HCEC 1CT (cell line): Measurements from ENCODE around the gene TFDP2.
"Not testable (repeated sequence)": the region's sequence is repeated elsewhere in the genome, so short reads cannot be mapped to it uniquely, and the experiment has no call there.

ENCODE experiments used
- DNase-seq: peaks from one replicate; pipeline ENCODE4 v3.0.0-alpha.2; 2017

Gene TFDP2

DNA sequence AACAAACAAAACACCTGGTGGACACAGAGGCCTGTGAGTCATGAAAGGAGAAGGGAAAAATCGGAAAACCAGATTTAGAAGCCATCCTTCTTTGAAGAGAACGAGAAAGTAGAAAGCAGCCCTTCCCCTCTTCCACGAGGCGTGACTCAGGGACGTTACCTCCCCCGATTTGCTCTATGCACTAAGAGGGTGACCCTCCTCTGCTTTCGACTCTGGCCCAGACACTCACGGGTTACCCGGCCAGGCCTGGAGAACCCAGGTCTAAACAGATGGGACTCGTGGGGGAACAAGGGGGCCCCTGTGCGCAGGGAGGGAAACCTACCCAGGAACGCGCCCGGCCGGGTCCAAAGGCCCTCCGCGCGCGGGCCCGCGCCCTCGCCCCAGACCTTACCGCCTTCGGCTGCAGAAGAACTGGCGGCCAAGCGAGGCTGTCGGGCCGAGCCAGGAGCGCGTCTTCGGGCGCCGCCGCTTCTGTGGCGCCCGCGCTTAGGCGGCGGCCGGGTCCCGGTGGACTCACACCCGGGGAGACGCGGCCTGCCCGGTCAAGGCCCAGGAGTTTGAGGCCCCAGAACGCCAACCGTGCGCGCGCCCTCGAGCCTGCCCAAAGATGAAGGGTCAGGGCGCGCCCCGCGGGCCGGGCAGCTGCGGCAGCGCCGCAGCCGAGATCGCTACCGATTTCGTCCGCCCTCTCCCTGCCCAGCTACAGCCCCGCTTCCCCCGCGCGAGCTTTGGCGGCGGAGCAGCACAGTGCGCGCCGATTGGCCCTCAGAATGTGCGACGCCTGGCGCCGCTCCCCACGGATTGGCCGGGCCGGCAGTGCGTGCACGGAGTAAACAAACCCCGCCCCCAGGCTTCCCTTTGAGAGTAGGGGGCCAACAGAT is at the start of gene TFDP2:
TFDP2 (minus strand) TSS at position 753 of the 881 bp plus-strand sequence. CDS start 47,795 bp downstream, outside the sequence.
- DNase-seq: peak; percentile 85

DNA sequence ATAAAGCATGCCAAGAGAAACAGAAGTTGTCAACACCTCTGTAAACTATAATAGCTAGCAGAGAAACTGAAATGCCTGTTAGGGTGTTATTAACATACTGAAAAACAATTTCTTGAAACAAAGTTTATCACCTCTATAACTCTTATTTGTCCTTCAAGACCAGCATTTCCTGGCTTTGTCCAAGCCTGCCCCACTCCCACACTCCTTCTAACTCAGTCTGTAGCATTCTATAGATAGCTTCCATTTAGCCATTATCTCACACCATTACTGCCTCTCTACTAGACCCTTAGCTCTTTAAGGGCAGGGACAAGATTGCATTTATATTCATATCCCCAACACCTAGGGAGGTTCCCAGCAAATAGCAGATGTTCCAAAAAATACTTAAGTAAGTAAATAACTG is 39.5 kb upstream of the TFDP2 start:
- no peak for DNase-seq

- DNase-seq: peak; percentile 38
Observed at GRCh38 chr3:142180761-142181362, 31.5 kb upstream of the TFDP2 start.

GRCh38 chr3:142175478-142175877 is 26.1 kb upstream of the TFDP2 start:
- DNase-seq: no peak

DNA sequence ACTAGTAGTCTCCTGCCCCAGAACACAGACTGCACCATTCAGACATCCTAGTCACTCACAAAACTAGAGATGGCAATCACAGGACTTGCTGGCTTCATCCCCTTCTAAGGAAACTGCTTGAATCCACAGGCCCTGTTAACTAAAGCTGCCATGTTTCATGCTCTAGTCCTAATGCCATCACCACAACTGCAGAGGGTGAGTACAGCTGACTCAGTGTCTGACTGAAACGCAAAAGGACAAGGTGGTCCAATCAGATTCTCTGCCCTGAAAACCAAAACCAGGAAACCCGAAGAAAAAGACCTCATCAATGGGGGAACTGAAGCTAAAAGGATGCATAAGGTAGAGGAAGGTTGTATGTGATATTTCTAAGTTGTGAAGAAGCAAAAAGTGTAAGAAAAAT is 25.2 kb upstream of the TFDP2 start:
- DNase-seq: no peak

GRCh38 chr3:142168514-142168913 is 19.2 kb upstream of the TFDP2 start:
- DNase-seq: no peak

DNA sequence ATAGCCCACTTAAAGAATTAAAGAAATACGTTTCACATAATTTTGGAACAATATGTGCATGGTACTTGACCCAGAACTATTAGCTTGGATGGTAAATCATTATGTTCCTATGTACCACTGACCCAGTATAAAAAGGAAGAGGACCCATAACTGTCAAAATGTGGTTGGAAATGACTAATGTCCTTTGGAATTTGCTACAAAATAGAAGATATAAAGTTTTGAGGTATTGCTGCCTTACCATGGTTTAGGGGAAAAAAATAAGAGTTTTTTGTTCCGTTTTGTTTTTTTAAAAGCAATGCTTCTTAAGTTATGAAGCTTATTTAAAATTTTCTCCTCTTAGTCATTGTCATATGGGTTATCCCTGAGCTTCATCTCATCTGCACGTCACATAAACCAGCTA is 15.8 kb upstream of the TFDP2 start:
- DNase-seq: peak; percentile 26

GRCh38 chr3:142159083-142159740 is 9.9 kb upstream of the TFDP2 start:
- DNase-seq: no peak

DNA sequence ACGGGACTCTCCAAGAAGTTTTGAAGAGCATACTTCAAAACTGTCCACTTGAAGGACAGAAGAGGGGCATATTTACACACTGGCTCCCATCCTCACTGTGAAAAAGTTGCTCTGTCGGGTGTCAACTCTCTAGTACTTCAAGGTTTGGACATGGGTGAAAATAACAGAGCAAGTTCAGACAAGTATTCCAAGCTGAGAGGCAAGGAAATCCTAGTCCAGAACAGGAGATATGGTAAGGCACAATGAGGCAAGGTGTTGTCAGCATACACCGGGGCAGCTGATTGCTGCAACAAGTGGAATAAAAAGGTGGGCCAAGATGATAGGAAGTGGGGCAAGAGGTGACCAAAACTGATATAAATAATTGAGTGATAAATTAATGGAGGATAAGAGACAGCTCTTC is 4.8 kb upstream of the TFDP2 start:
- DNase-seq: no peak

GRCh38 chr3:142152384-142152783 is 3.0 kb upstream of the TFDP2 start:
- DNase-seq: no peak

GRCh38 chr3:142151828-142152227 is 2.5 kb upstream of the TFDP2 start:
- DNase-seq: no peak

DNA sequence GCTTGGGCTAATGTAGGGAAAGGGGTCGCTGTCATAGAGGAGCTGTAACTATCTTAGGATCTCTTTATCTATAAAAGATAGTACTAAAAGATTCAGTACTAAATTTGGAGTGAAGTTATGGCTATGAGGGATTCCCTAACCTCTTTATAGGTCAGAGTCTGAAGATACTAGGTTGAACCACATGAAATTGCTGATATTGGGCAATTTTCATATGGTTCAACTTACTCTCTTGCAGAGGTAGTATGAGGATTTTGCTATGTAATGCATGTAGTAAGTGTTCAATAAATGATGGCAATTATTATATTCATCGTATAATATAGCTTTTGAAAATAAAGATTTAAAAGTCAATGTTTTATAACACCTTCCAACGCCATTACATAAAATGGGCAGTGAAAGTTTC is 1.9 kb upstream of the TFDP2 start:
- no peak for DNase-seq

GRCh38 chr3:142150271-142150670 is 927 bp upstream of the TFDP2 start:
- DNase-seq: no peak

DNA sequence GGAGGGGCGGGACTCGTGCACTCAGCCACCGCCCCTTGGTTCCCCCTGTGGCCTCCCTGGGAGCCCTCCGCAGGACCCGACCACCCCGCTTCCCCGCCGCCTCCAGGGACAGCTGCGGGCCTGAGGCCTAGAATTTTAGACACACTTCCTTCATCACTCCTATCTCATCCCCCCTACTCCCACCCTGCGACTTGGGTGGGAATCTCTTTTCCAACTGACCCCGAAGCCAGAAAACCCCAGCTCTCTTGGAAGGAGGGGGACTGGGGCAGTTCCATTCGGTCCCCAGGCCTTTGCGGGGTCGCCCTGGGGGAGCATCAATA is 289 bp upstream of the TFDP2 start:
- no peak for DNase-seq

DNA sequence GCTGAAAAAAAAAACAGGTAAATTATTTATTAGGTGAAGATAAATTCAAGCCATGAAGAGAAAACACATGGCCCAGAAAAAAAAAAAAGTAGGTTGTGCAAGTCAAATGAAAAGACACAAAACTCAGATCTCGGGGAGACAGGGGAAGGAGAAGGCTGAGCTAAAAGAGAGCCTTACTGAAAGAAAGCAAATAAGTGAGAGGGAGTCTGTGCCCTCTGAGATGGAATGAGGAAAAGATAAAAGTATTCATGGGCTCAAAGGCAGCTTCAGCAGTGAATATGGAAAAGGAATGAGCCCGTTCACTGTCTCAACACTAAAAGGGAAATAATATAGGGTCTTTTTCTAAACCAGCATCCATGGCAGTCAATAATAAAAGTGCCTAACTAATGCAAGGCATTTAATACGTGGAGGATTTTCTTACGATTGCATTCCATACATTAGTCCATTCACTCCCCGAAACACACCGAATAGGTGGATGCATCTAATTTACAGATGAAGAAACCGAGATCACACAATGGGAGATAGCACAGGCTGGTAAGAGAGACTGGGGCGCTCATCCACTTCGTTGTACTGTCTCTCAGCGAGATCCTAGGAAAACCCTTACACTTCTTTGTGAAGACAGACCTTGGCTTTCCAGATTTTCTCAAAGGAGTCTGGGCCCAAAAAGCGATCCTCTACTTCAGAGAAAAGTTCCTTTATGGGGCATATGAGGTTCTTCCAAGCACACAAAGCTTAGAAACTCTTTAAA is 1.1 kb downstream of the TFDP2 start:
- DNase-seq: no peak

DNA sequence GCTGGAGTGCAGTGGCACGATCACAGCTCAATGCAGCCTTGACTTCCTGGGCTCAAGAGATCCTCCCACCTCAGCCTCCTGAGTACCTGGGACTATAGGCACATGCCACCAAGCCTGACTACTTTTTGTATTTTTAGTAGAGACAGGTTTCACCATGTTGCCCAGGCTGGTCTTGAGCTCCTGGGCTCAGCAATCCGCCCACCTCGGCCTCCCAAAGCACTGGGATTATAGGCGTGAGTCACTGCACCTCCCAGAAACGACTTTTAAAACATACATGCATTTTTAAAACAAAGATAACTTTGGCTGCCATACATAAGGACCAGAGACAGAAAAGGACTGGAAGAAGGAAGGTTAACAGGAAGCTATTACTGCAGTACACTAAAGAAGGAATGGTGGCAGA is 4.8 kb downstream of the TFDP2 start:
- DNase-seq: not testable (repeated sequence)

GRCh38 chr3:142140608-142141285 is 8.6 kb downstream of the TFDP2 start:
- not testable (repeated sequence) for DNase-seq

DNA sequence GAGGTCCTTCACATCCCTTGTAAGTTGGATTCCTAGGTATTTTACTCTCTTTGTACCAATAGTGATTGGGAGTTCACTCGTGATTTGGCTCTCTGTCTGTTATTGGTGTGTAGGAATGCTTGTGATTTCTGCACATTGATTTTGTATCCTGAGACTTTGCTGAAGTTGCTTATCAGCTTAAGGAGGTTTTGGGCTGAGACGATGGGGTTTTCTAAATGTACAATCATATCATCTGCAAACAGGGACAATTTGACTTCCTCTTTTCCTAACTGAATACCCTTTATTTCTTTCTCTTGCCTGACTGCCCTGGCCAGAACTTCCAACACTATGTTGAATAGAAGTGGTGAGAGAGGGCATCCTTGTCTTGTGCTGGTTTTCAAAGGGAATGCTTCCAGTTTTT is 12.3 kb downstream of the TFDP2 start:
- not testable (repeated sequence) for DNase-seq

- DNase-seq: no peak
Observed at GRCh38 chr3:142134799-142135325, 14.5 kb downstream of the TFDP2 start.

GRCh38 chr3:142129516-142130171 is 19.7 kb downstream of the TFDP2 start:
- DNase-seq: no peak

DNA sequence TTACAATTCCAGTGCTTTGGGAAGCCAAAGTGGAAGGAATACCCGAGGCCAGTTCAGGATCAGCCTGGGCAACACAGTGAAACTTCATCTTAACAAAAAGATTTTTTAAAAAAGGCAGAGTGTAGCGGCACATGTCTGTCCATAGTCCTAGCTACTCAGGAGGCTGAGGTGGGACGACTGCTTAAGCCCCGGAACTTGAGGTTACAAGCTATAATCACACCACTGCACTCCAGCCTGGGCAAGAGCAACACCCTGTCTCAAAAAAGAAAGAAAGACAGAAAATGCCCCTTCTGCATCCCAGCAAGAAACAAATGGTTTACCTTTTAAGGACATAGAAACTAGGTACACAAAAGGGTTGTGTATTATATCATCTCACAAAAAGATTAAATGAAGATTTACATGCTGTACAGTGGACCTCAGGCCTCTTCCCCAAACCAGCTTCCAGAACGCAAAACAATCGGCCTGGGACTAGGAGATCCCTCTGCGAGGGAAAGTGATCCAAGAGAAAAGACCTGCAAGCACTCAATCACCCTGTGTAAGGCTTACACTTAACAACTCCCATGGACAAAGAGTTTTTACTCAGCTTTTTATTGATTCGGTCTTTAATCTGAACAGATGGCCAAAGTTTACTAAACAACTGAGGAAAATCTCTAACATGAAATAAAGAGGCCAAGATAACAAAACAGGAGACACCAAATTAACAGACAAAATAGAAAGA is 21.2 kb downstream of the TFDP2 start:
- no peak for DNase-seq
